Stimulated activated naive B cell treated with anti-CD40 and anti-IgM and Interleukin-4, amounts not matched to agents 10 μg/mL and 1 μg/mL and 100 μg/mL, for 72 hours (primary cell): ENCODE data around the gene NATD1.
A peak's percentile ranks its signal among the peaks of the same experiment; 100 is the strongest.

Source experiments
- ATAC-seq, 2 donors: fragments of 150-1000 bp; cut with Tn5 transposase; replicated peaks; 2 replicates each; pipeline ENCODE4 v1.10.0; 2021; ENCODE audit warnings: moderate library complexity in 1 of 2
- DNase-seq: peaks from one replicate; pipeline ENCODE4 v3.0.0; 2021
- H3K27ac Mint-ChIP-seq: one replicate; pipeline ENCODE4 v1.8.0; 2022; ENCODE audit warnings: mild to moderate bottlenecking, mixed read lengths
- H3K27me3 Mint-ChIP-seq, 2 donors: one replicate each; pipeline ENCODE4 v1.8.0; 2022; ENCODE audit warnings: mixed read lengths in 2 of 2
- H3K36me3 Mint-ChIP-seq, 2 donors: one replicate each; pipeline ENCODE4 v1.8.0; 2022; ENCODE audit warnings: mixed read lengths in 2 of 2, mild to moderate bottlenecking in 1 of 2
- H3K4me1 Mint-ChIP-seq, 2 donors: one replicate each; pipeline ENCODE4 v1.8.0; 2022; ENCODE audit warnings: mixed read lengths in 2 of 2, mild to moderate bottlenecking in 1 of 2
- H3K4me3 Mint-ChIP-seq, 2 donors: one replicate each; pipeline ENCODE4 v1.8.0; 2022; ENCODE audit warnings: mild to moderate bottlenecking in 2 of 2, mixed read lengths in 2 of 2, moderate library complexity in 1 of 2
- H3K9me3 Mint-ChIP-seq, 2 donors: one replicate each; pipeline ENCODE4 v1.8.0; 2022; ENCODE audit warnings: mixed read lengths in 2 of 2, mild to moderate bottlenecking in 1 of 2

NATD1 gene

DNA sequence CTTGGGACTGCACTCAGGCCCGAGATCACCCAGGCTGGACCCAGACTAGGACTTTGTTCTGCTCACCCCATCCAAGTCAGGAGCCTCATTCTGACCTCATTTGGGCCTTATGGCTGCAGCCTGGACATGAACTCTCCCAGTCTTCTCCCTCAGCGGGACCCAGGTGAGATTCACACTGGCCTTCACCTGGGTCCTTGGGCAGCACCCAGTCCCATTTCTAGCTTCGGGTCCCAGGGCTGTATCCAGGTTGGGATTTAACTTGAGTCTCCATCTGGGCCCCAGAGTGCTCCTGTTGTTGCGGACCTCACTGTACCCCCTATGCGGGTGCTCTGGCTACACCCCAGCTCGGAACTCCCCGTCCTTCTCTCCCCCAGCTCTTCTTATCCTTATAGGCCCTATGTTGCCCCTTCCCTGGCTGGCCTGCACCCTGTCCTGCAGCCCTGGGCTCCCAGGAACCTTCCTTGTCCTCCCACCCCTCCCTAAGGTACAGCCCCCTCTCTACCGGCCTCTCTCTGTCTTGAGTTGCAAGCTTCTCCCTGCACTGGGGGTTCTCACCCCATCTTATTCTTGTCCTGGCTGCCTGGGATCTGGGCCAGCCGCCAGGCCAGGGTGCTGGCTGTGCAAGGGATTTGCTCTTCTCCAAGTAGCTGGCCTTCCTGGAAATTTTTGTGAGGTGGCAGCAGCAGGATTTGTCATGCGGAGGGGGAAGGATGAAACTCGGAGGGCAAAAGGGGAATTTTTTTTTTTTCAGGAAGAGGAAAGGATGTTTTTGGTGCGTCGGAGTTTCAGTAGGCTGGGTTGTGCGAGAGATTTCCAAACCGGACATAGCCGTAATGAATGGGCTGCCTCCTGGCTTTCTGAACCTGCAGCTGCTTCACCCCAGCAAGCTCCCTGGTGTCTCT is 32.2 kb upstream of the NATD1 start:
- Mint-ChIP-seq H3K4me1 (peaks cover 58 to 77% of the 10 kb centered on the region in 2 donors), H3K27me3 (peaks cover 0 to under 1% of the 10 kb centered on the region in 2 donors), H3K27ac (peak overlapping the region; percentile 98), H3K36me3 (peaks cover 8 to 27% of the 10 kb centered on the region in 2 donors), H3K4me3 (peak overlapping the region; percentile 90 to 98), H3K9me3 (no peaks in the 10 kb centered on the region)
- no peak for ATAC-seq
- DNase-seq, result peak; percentile 26

DNA sequence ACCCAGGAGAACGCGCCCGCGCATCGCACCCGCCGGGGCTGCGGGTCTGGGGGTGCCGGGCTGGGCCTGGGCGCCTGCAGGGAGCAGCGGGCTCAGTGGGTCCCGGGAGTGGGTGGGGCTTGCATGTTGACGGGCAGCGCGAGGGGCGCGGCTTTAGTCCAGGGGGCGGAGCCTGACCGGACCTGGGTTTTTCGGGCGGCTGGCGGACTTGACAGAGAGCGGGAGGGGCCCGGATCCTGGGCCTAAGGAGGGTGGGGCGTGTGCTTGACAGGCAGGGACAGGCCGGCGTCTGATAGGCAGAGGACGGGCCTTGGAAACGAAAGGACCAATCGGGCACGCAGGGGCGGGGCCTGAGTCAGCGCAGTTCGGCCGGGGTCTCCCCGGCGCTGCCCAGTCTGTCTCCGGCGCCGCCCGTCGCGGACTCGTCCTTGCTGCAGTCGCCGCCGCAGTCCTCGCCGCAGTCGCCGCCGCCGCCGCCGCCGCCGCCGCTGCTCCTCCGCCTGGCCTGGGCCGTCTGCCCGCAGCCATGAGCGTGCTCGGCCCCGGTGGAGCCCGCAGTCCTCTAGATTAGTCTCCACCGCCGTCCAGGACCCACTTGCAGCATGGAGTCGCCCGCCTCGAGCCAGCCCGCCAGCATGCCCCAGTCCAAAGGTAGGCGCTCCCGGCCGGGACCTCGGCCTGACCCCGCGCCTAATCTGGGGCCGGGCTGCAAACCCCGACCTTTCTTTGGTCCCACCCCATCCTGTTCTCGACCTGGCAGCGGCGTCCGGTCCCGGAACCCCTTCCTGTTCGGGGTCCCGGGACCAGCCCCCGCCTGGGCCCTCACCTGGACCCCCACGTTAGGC is 31.3 kb upstream of the NATD1 start, which contains the start of gene MAP2K3:
Gene MAP2K3, plus strand, starts transcription at position 393 of the 845 bp plus-strand sequence. Its CDS starts 210 bp downstream, at position 603.
- Mint-ChIP-seq H3K4me3 (peak within 1 kb of the TSS; percentile 90 to 98), H3K4me1 (peaks cover 61 to 77% of the 10 kb centered on the region in 2 donors), H3K36me3 (peaks cover 7 to 23% of the 10 kb centered on the region in 2 donors), H3K27me3 (no peaks in the 10 kb centered on the region), H3K9me3 (no peaks in the 10 kb centered on the region), H3K27ac (peak within 1 kb of the TSS; percentile 98)
- ATAC-seq (peak; percentile 61 to 67), DNase-seq (peak; percentile 98)

DNA sequence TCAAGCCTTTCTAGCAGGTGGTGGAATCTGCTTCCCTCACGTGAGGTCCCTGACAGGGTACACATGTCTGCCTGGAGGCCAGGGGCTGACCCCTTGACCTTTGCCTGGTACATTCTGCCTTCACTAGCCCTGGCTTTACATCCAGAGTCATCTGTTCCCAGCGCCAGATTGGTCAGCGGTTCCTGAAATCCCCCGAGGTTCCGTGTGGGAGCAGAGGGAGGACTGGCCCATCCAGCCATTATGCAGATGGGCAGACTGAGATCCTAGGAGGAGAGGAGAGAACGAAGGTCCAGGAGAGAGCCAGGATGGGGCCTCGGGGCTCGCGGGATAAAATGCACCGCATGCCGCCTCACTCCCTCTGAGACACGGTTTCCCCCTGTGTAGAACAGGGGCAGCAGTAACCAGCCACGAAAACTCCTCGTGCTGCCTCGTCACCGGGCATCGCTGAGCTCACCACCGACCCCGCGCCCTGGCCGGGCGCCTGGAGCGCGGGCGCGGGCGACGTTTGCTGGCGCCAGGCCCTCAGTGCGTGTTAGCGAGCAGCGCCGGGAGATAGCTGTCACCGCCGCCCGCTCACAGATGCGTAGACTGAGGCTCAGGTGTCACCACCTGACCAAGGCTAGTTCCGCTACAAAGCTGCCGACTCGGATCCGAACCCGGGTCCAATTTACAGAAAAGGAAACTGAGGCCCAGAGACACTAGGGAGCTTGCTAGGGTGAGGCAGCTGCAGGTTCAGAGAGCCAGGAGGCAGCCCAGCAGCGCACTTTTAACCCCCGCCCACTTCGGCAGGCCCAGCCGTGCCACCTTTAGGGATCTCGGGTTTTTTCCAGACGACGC is 30.5 kb upstream of the NATD1 start:
- H3K36me3 Mint-ChIP-seq, result peaks cover 7 to 19% of the 10 kb centered on the region in 2 donors
- ATAC-seq (peak; percentile 1), DNase-seq (peak; percentile 29)
- no peaks in the 10 kb centered on the region for H3K27me3 Mint-ChIP-seq
- H3K27ac Mint-ChIP-seq, result peak overlapping the region; percentile 98
- peak overlapping the region; percentile 90 to 98 for H3K4me3 Mint-ChIP-seq
- no peaks in the 10 kb centered on the region for H3K9me3 Mint-ChIP-seq
- H3K4me1 Mint-ChIP-seq, result peaks cover 60 to 77% of the 10 kb centered on the region in 2 donors

DNA sequence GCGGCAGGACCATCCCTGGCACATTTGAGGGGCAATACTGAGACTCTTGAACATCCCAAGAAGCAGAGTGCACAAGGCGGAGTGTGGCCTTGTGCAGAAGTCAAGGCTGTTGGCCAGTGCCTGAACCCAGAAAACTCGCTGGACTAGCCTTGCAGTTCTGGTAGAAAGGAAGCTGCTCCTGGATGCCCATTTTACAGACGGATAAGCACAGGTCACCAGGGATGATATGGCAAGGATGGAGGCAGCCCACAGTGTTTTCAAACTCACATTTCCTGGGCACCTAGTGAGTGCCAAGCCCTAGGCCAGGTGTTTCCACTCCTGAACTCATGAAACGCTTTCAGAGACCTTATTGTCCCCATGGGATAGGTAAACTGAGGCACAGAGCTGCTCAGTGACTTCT is 29.6 kb upstream of the NATD1 start:
- peaks cover 7 to 16% of the 10 kb centered on the region in 2 donors for H3K36me3 Mint-ChIP-seq
- no peaks in the 10 kb centered on the region for H3K9me3 Mint-ChIP-seq
- H3K4me1 Mint-ChIP-seq, result peaks cover 58 to 74% of the 10 kb centered on the region in 2 donors
- peak overlapping the region; percentile 5 to 36 for H3K4me3 Mint-ChIP-seq
- DNase-seq (no peak), ATAC-seq (no peak)
- no peaks in the 10 kb centered on the region for H3K27me3 Mint-ChIP-seq
- no peak overlapping the region for H3K27ac Mint-ChIP-seq

DNA sequence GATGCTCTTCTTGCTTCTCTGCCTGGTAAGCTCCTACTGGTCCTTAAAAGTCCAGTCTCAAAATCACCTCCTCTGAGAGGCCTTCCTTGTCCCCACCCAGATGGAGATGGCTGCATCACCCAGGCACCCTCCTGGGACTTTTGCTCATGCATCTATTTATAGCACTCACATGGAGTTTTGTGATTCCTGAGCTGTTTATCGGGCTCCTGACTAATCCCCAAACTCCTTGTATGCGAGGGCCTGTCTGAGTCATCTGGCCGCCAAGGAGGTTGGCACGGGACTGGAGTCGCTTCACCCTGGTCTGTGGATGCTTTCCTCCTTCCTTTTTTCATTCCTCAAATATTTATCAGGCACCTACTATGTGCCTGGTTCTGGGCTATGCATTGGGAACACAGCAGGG is 29.0 kb upstream of the NATD1 start:
- DNase-seq, result no peak
- Mint-ChIP-seq H3K9me3 (no peaks in the 10 kb centered on the region), H3K4me1 (peaks cover 52 to 68% of the 10 kb centered on the region in 2 donors), H3K36me3 (peaks cover 7 to 16% of the 10 kb centered on the region in 2 donors), H3K4me3 (peak overlapping the region in 1 of 2 donors; percentile 5), H3K27me3 (no peaks in the 10 kb centered on the region), H3K27ac (no peak overlapping the region)
- no peak for ATAC-seq

DNA sequence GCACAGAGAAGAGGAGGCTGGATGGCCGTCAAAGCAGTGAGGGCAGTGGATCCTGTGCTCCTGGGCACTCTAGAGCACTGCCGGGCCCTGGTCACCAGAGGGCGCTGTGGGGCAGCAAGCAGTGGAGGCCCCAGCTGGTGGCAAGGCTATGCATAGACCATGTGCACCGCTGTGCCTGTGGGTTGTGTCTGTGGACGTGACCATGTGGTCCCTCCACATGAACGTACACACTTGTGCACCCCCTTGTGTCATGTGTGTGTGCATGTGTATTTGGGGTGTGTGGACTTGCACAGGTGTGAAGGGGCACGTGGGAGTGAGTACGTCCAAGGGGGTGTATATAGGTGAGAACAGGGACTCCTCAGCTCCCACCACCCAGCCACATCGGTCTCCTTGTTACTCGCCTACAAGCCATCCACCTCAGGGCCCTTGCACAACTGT is 26.9 kb upstream of the NATD1 start:
- DNase-seq (peak; percentile 82), ATAC-seq (peak; percentile 53 to 55)
- Mint-ChIP-seq H3K27ac (no peak overlapping the region), H3K36me3 (no peaks in the 10 kb centered on the region), H3K9me3 (no peaks in the 10 kb centered on the region), H3K4me3 (no peak overlapping the region), H3K4me1 (peaks cover 46 to 67% of the 10 kb centered on the region in 2 donors), H3K27me3 (peaks cover 0 to 1% of the 10 kb centered on the region in 2 donors)

DNA sequence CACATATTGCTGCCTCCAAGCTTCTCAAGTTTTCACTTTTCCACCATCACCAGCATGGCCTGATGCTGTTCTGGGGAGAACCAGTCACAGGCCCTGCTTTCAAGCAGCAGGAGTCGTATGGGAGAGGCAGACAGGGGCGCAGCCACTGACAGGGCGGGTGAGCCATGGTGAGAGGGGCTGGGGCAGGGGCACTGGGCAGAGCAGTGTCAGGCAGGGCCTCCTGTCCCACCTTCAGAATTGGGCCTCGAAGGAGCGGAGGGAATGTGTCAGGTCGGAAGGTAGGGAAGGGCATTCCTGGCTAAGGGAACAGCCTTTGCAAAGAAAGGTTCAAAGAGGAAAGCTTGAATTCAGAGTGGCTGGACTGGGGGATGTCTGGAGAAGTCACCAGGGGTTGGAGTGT is 26.4 kb upstream of the NATD1 start:
- Mint-ChIP-seq H3K9me3 (no peaks in the 10 kb centered on the region), H3K27ac (no peak overlapping the region), H3K27me3 (peaks cover 0 to 6% of the 10 kb centered on the region in 2 donors), H3K4me1 (peaks cover 49 to 72% of the 10 kb centered on the region in 2 donors), H3K36me3 (no peaks in the 10 kb centered on the region), H3K4me3 (no peak overlapping the region)
- DNase-seq (no peak), ATAC-seq (no peak)

DNA sequence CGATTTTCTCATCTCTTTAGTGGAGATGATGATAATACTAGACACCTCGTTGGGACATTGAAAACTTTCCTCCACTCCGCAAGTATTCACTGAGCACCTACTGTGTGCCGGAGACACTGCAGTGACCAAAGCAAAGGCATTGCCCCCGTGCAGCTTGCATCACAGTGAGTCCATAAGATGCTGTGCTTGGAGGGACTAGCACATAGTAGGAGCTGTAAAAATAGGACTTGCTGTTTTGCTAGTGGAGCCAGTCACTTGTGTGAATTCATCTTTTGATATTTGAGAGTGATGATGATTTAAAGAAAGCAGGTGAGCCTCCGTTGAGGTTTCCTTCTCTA is 26.0 kb upstream of the NATD1 start:
- ATAC-seq, result no peak
- peaks cover 0 to 6% of the 10 kb centered on the region in 2 donors for H3K27me3 Mint-ChIP-seq
- no peak overlapping the region for H3K27ac Mint-ChIP-seq
- DNase-seq, result no peak
- H3K36me3 Mint-ChIP-seq, result no peaks in the 10 kb centered on the region
- H3K4me3 Mint-ChIP-seq, result no peak overlapping the region
- peaks cover 49 to 73% of the 10 kb centered on the region in 2 donors for H3K4me1 Mint-ChIP-seq
- no peaks in the 10 kb centered on the region for H3K9me3 Mint-ChIP-seq

DNA sequence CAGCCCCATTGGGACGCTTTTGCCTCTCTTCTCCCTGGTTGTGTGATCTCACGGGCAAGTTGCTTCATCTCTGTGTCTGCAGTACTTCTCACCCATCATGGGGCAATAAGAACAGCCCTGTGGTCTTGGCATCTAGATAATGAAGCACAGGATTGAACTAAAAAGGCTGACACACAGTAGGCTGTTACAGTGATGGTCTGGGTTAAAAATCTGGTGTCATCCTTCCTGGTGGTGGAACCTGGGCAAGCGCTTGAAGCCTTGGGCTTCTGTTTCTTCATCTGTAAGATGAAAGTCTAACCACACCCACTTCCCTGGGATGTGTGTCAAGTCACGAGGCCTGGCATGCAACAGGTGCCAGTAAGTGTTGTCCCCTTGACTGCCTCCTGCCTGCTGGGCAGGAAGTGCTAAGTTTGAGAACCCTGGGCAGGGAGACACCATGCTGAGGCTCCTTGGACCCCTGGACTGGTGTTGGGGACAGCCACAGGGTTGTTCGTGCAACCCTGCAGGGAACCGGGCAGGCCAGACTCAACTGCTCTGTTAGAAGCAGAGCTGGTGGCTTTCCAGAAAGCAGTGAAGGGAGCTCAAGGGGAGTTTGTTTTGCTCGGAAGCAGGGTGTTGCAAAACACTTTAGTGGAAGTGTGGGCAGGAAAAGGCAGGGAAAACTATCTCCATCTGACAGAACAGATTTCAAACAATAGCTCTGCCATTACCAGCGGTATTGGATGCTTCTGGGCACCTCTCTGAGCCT is 25.4 kb upstream of the NATD1 start:
- DNase-seq, result no peak
- Mint-ChIP-seq H3K36me3 (no peaks in the 10 kb centered on the region), H3K9me3 (no peaks in the 10 kb centered on the region), H3K4me1 (peaks cover 47 to 70% of the 10 kb centered on the region in 2 donors), H3K27me3 (peaks cover 0 to 6% of the 10 kb centered on the region in 2 donors), H3K27ac (no peak overlapping the region), H3K4me3 (no peak overlapping the region)
- ATAC-seq, result no peak

DNA sequence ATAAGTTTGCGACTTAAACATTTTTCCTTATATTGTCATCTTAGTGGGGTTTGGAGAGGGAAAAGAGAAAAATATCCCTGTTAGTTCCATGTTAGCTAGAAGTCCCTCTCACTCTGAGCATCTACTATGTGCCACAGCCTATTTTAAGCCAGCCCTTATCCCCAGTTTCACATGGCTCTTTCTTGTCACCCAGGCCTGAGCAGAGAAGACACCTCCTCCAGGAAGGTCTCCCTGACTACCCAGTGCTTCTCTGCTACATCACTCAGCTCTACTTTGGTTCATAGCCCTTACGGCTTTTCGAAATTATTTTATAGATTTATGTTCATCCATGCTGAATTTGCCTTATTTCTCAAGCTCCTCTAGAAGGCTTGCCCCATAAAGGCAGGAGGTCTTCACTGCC is 24.1 kb upstream of the NATD1 start:
- peak overlapping the region in 1 of 2 donors; percentile 20 for H3K4me3 Mint-ChIP-seq
- H3K36me3 Mint-ChIP-seq, result no peaks in the 10 kb centered on the region
- peaks cover 40 to 59% of the 10 kb centered on the region in 2 donors for H3K4me1 Mint-ChIP-seq
- DNase-seq (no peak), ATAC-seq (no peak)
- H3K27ac Mint-ChIP-seq, result no peak overlapping the region
- peaks cover 0 to 6% of the 10 kb centered on the region in 2 donors for H3K27me3 Mint-ChIP-seq
- no peaks in the 10 kb centered on the region for H3K9me3 Mint-ChIP-seq

DNA sequence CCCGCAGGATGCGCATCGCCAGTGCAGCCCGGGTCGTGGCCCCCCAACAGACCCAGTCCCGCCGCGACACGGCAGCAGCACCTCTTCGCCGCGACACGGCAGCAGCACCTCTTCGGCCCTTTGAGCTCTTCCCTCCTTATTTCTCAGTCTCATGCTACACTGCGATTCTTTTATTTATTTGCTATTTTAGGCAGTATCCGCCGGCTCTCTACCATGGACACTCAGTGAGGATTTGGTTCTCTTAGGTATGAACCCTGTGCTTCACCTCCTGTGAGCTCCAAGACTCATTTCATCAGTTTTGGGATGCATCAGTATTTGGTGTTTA is 23.0 kb upstream of the NATD1 start:
- no peak for ATAC-seq
- Mint-ChIP-seq H3K9me3 (no peaks in the 10 kb centered on the region), H3K27ac (peak overlapping the region; percentile 96), H3K27me3 (peaks cover 0 to 6% of the 10 kb centered on the region in 2 donors), H3K36me3 (no peaks in the 10 kb centered on the region), H3K4me3 (peak overlapping the region; percentile 89 to 97), H3K4me1 (peaks cover 30 to 48% of the 10 kb centered on the region in 2 donors)
- no peak for DNase-seq

DNA sequence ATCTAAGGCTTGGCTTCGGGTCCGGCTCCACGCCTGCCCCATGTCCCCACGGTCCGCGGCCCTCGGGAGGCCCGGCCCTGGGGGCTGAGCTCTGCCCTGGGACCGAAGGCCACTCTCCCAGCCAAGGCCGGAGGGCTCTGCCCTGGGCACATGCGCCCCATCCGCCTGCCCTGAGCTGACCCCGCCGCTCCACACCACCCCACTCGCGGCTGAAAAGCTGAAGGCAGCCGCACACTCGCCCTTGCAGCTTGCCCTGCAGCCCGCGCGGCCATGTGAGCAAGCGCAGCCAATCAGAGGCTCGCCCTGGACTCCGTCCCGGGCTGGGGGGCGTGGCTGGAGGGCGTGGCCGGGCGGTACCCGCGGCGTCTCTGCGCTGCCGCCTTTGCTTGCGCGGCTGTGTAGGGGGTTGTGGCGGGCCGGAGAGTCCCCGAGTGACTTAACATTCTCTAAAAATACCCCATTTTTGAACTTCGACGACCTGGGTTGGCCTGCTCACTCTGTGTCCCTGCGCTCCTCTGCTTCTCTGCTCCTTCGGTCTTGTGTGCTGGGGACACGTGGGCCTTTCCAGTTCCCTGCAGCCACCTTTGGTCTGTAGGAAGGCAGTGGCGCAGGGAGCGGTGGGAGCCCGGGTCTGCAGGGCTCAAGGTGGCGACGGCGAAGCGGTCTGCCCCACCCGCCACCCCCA is 22.5 kb upstream of the NATD1 start:
- DNase-seq, result peak; percentile 93
- H3K4me1 Mint-ChIP-seq, result peaks cover 28 to 43% of the 10 kb centered on the region in 2 donors
- H3K36me3 Mint-ChIP-seq, result no peaks in the 10 kb centered on the region
- H3K9me3 Mint-ChIP-seq, result no peaks in the 10 kb centered on the region
- peak overlapping the region; percentile 89 to 97 for H3K4me3 Mint-ChIP-seq
- peaks cover 0 to 6% of the 10 kb centered on the region in 2 donors for H3K27me3 Mint-ChIP-seq
- ATAC-seq, result peak; percentile 91 to 93
- H3K27ac Mint-ChIP-seq, result peak overlapping the region; percentile 96
